Measurements from ENCODE around the gene LRPPRC. TPM values are rescaled to one million over a fixed set of nuclear protein-coding genes. Genes with fewer than 3 reads are reported as not detected.

The LRPPRC gene
- total RNA-seq, 2 experiments from 2014 or later: 220 to 221 TPM

DNA sequence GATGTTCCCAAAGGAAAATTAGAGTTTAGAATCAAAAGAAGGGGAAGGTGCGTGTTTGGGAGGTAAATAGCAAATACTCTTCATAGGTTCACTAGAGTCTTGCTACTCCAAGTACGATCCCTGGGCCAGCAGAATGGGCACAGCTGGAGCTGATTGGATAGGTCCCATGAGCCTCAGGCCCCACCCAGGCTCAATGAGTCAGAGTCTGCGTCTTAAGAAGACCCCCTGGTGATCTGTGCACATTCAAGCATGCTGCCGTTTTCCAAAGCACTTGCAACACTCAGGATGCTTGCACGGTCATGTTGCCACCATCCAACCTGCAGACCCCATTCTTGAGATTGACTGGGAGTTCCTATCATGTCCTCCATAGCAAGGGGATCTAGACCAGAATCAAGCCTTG is 116.5 kb downstream of the LRPPRC start:
- H3K4me1 Mint-ChIP-seq: peaks cover 3% of the 10 kb centered on the region
- no peaks in the 10 kb centered on the region for H3K36me3 Mint-ChIP-seq
- H3K4me3 Mint-ChIP-seq: no peak overlapping the region
- no peaks in the 10 kb centered on the region for H3K9me3 Mint-ChIP-seq
- no peak overlapping the region for H3K27ac Mint-ChIP-seq
- no peak for DNase-seq
- peaks cover 12% of the 10 kb centered on the region for H3K27me3 Mint-ChIP-seq

DNA sequence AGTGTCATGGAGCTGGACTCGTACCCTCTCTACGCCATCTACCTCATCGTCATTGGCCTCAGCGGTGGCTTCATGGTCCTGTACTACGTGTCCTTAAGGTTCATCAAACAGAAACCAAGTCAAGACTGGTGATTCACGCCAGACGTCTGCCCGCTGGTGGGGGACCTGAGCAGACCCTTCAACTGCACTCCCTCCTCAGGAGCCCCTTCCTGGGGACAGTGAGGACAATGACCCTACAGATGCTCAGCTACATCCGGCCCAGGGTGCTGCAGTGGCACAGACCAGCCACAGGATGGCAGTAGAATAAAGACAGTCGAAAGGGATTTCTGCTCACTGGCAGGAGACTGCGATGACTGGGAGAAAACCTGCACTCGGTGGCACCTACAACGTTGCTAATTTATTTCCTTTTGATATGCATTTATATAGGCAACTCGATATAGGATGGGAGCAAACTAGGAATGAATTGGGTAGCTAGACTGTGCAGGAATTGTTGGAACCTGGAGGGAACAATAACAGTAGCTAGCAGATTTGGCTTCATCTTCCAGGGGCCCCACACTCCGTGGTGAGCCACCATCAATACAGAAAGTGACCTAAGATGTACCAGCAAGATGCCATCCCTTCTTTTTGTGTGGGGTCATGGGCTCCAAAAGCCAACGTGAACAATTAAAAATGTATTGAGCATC is 117.9 kb downstream of the LRPPRC start:
- Mint-ChIP-seq H3K4me1 (peaks cover 3% of the 10 kb centered on the region), H3K27ac (no peak overlapping the region), H3K36me3 (no peaks in the 10 kb centered on the region), H3K27me3 (peaks cover 19% of the 10 kb centered on the region), H3K9me3 (no peaks in the 10 kb centered on the region), H3K4me3 (no peak overlapping the region)
- peak; percentile 65 for DNase-seq

DNA sequence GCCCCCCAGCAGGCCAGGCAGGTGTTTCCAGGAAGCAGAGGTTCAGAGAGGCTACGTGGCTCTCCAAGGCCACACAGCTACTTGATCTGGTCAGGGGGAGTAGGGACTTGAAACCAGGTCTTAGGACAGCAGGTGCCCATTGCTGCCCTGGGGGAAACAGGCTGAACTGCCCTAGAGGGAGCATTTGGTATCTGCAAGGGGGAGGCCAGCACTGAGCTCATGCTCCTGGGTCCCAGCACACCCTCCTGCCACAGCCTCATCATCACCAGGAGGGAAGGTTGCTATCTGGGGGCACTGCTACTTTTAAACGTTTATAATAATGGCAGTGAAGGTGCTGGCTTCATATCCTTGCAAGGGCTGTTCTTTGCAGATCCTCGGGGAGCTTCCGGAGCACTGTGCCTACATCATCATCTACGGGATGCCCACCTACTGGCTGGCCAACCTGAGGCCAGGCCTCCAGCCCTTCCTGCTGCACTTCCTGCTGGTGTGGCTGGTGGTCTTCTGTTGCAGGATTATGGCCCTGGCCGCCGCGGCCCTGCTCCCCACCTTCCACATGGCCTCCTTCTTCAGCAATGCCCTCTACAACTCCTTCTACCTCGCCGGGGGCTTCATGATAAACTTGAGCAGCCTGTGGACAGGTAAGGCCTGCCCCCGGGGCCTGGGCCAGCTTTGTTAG is 120.9 kb downstream of the LRPPRC start:
- Mint-ChIP-seq H3K27me3 (peaks cover 26% of the 10 kb centered on the region), H3K4me3 (no peak overlapping the region), H3K9me3 (no peaks in the 10 kb centered on the region), H3K4me1 (peaks cover 3% of the 10 kb centered on the region), H3K36me3 (no peaks in the 10 kb centered on the region), H3K27ac (no peak overlapping the region)
- no peak for DNase-seq

DNA sequence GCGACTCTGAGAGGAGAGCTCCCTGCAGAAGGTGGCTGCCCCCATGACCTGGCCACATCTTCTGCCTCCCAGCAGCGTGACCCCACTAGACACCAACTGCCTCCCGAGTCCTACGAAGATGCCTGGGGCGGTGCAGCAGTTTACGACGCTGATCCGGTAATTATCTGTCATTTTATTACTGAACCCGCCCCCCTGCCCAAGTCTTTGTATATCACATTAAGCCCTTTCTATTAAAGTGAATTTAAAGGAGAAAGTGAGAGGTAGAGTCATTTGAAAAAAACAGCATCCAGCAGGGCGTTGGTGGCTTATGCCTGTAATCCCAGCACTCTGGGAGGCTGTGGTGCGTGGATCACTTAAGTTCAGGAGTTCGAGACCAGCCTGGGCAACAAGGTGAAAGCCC is 123.6 kb downstream of the LRPPRC start:
- H3K4me1 Mint-ChIP-seq: no peaks in the 10 kb centered on the region
- no peaks in the 10 kb centered on the region for H3K36me3 Mint-ChIP-seq
- H3K27ac Mint-ChIP-seq: no peak overlapping the region
- peaks cover 48% of the 10 kb centered on the region for H3K27me3 Mint-ChIP-seq
- H3K4me3 Mint-ChIP-seq: no peak overlapping the region
- DNase-seq: no peak
- no peaks in the 10 kb centered on the region for H3K9me3 Mint-ChIP-seq

DNA sequence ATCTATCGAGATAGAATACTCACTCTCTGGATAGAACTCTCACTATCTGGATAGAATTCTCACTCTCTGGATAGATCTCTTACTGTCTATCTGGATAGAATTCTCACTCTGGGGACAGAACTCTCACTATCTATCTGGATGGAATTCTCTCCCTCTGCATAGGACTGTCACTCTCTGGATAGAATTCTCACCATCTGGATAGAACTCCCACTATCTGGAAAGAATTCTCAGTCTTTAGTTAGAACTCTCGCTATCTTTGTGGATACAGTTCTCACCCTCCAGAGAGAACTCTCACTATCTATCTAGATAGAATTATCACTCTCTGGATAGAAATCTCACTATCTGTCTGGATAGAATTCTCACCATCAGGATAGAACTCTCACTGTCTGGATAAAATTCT is 140.5 kb downstream of the LRPPRC start:
- no peaks in the 10 kb centered on the region for H3K9me3 Mint-ChIP-seq
- peaks cover 65% of the 10 kb centered on the region for H3K27me3 Mint-ChIP-seq
- H3K27ac Mint-ChIP-seq: no peak overlapping the region
- H3K36me3 Mint-ChIP-seq: no peaks in the 10 kb centered on the region
- H3K4me3 Mint-ChIP-seq: no peak overlapping the region
- no peaks in the 10 kb centered on the region for H3K4me1 Mint-ChIP-seq
- no peak for DNase-seq

DNA sequence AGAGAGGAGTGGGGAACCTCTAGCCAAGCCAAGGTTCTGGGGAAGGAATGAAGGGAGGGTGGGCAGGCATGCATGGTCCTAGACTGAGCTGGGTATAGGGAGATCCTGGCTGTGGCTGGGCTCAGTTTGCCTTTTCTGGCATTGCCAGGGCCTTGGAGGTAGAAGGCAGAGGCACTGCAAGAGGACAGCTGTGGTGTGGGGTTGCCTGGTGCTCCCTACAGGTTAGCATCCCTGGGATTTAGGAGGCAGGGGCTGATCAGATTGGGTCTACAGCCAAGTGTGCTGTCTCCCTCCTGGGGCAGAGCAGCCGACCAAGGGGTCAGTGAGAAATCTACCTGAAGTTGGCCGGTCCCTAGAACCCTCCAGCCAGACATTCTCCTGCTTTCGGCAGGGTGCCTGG is 141.1 kb downstream of the LRPPRC start:
- no peak for DNase-seq
- no peaks in the 10 kb centered on the region for H3K4me1 Mint-ChIP-seq
- H3K36me3 Mint-ChIP-seq: no peaks in the 10 kb centered on the region
- peaks cover 62% of the 10 kb centered on the region for H3K27me3 Mint-ChIP-seq
- no peaks in the 10 kb centered on the region for H3K9me3 Mint-ChIP-seq
- no peak overlapping the region for H3K27ac Mint-ChIP-seq
- no peak overlapping the region for H3K4me3 Mint-ChIP-seq

DNA sequence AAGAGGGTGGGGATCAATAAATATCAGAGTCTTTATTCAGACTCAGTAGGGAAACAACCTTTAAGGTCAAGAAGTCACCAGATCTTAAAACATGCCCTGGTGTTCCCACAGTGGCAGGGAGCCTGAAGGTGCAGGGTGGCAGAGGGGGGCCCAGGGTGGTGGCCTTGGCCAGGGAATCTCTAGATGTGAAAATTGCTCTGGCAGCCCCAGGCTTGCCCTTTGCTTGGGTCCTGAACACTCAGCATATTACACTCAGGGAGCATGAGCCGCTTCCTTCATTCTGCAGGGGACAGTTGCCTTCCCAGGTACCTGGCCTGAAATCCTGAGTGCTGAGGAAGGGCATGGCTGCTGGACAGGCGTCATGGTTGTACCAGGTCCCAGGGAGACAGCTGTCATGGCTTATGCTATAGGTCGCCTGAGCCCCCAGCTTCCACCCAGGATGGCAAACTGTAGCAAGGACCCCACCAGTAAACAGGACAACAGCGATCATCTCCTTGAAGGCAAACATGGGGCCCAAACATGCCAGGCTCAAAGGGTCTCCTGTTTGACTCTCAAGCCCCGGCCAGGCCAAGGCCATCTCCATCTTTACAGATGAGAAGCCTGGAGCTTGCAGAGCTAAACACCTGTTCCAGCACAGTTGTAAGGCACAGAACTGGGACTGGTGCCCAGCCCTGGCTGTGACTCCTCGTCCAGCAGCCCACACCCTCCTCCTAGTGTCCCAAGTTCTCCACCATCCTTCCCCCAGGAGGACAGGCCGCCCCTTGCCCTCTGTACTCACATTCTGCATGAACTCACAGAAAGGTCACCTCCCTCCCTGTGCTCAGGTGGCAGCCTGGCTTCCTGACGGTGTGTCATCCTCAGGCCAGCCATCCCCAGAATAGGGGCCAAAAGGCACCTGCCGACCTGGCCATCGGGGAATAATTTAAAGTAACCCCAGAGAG is 142.4 kb downstream of the LRPPRC start:
- Mint-ChIP-seq H3K27ac (no peak overlapping the region), H3K4me3 (no peak overlapping the region), H3K36me3 (no peaks in the 10 kb centered on the region), H3K4me1 (no peaks in the 10 kb centered on the region), H3K27me3 (peaks cover 50% of the 10 kb centered on the region), H3K9me3 (no peaks in the 10 kb centered on the region)
- DNase-seq: no peak

DNA sequence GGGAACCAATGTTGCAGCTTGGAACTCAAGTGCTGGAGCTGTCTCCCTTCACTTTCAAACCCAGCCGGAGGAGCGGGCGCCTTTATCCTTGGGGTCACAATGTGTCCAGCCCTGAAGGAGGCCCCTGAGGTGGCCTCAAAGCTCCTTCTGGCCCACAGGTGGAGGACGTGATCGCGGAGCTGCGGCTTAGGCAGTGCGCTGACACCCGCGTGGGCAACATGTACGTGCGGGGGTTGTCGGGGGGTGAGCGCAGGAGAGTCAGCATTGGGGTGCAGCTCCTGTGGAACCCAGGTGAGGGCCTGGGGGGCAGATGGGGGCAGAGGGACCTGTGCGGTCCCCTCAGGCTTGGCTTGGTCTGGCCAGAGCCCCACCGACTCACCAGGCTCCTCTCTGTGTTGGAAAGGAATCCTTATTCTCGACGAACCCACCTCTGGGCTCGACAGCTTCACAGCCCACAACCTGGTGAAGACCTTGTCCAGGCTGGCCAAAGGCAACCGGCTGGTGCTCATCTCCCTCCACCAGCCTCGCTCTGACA is 143.5 kb downstream of the LRPPRC start:
- Mint-ChIP-seq H3K27ac (no peak overlapping the region), H3K4me3 (no peak overlapping the region)

DNA sequence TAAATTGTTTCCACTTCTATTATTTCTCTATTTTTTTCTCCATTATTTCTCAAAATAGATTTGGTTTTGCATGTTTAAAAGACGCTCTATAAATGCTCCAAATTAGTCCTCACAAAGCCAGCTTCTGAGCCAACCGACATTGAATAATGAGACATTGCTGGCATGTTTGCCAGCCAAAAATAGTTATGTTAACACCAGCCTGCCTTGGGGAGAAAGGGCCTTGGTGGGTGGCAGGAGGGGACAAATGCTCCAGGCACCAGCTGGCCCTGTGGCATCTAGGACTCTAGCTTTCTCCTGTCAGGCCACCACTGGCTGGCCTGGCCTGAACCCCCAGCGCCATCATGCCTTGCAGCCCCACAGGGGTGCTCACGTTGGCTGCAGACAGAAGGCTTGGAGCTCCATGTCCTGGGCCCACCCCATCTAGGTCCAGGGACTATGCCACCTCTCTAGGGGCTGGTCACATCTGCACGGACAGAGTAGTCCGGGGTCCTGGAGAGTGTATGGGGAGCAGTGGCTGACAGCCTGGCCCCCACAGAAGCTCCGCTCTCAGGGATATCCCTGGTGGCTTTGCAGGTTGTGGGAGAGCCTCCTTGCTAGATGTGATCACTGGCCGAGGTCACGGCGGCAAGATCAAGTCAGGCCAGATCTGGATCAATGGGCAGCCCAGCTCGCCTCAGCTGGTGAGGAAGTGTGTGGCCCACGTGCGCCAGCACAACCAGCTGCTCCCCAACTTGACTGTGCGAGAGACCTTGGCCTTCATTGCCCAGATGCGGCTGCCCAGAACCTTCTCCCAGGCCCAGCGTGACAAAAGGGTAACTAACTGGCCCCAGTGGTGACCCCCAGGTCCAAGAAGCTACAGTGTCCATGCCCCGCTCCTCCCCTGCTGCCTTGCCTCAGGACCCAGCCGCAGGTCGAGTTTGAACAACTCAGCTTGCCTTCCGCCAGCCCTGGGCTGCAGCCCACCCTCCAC is 144.5 kb downstream of the LRPPRC start:
- H3K9me3 Mint-ChIP-seq: no peaks in the 10 kb centered on the region
- peaks cover 31% of the 10 kb centered on the region for H3K27me3 Mint-ChIP-seq
- H3K4me1 Mint-ChIP-seq: no peaks in the 10 kb centered on the region
- no peak overlapping the region for H3K27ac Mint-ChIP-seq
- H3K36me3 Mint-ChIP-seq: no peaks in the 10 kb centered on the region
- no peak overlapping the region for H3K4me3 Mint-ChIP-seq
- no peak for DNase-seq

More for the DNA sequence above, 143.5 kb downstream of the LRPPRC start:
- H3K36me3 Mint-ChIP-seq: no peaks in the 10 kb centered on the region
- H3K4me1 Mint-ChIP-seq: no peaks in the 10 kb centered on the region
- DNase-seq: no peak
- H3K27me3 Mint-ChIP-seq: peaks cover 39% of the 10 kb centered on the region
- H3K9me3 Mint-ChIP-seq: no peaks in the 10 kb centered on the region

DNA sequence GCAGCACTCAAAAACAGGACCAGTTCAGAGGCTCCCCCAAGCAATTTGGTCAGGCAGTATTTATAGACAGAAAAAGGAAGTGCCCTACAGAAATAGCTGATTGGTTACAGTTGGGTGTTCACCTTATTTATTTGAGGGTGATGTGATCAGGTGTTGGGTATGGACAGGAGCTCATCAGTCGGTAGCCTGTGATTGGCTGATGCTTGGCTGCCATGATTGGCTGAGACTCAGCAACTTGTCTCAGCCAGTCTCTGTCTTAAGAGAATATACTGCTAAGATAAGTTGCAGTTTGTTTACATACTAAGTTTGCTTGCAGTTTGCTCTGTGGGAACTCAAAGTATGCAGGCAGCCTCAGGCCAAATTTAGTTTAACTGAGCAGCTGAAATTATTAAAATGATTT is 147.6 kb downstream of the LRPPRC start:
- H3K9me3 Mint-ChIP-seq: no peaks in the 10 kb centered on the region
- H3K4me3 Mint-ChIP-seq: no peak overlapping the region
- H3K4me1 Mint-ChIP-seq: no peaks in the 10 kb centered on the region
- H3K27me3 Mint-ChIP-seq: peaks cover 11% of the 10 kb centered on the region
- no peaks in the 10 kb centered on the region for H3K36me3 Mint-ChIP-seq
- no peak for DNase-seq
- no peak overlapping the region for H3K27ac Mint-ChIP-seq

DNA sequence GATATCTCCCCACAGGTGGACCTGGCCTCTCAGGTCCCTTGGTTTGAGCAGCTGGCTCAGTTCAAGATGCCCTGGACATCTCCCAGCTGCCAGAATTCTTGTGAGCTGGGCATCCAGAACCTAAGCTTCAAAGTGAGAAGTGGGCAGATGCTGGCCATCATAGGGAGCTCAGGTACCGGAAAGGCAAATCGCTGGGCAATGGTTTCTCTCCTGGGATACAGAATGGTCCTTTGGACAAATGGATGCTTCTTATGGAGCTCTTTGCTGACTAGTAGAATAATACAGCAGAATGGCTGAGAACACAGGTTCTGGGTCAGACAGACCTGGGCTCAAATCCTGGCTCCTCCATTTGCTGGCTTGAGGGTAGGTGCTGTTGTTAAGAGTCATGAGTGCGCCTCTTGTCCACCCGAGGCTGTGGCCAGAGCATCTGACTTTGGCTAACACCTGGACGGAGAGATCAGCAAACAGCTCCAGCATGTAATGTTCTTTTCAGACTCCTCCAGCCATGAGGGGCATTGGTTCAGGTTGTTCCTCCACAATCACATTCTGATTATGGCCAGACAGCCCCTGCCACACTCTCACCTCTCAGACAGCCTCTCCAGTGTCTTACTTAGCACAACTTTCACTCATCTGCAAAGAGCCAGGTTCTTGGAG is 149.5 kb downstream of the LRPPRC start:
- DNase-seq: no peak
- H3K27ac Mint-ChIP-seq: no peak overlapping the region

DNA sequence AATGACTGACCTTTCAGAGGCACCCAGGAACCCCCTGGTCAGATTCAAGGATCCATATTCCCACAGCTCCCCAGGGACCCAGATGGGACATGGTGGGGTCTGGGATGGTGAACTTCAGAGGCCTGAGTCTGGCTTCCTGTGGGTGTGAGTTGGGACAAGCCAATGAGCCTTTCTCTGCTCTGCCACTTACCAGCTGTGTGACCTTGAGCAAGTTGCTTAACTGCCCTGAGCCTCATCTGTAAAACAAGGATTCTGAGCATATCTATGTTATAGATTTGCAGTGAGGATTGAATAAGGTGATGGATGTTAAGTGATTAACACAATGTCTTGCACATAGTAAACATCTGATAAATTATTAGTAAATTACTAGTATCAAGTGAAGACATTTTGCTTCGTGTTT is 150.6 kb downstream of the LRPPRC start:
- H3K27me3 Mint-ChIP-seq: no peaks in the 10 kb centered on the region
- H3K36me3 Mint-ChIP-seq: no peaks in the 10 kb centered on the region
- no peak overlapping the region for H3K27ac Mint-ChIP-seq

More for the DNA sequence above, 149.5 kb downstream of the LRPPRC start:
- peaks cover 4% of the 10 kb centered on the region for H3K27me3 Mint-ChIP-seq
- H3K4me1 Mint-ChIP-seq: no peaks in the 10 kb centered on the region
- no peak overlapping the region for H3K4me3 Mint-ChIP-seq
- H3K9me3 Mint-ChIP-seq: no peaks in the 10 kb centered on the region
- no peaks in the 10 kb centered on the region for H3K36me3 Mint-ChIP-seq

DNA sequence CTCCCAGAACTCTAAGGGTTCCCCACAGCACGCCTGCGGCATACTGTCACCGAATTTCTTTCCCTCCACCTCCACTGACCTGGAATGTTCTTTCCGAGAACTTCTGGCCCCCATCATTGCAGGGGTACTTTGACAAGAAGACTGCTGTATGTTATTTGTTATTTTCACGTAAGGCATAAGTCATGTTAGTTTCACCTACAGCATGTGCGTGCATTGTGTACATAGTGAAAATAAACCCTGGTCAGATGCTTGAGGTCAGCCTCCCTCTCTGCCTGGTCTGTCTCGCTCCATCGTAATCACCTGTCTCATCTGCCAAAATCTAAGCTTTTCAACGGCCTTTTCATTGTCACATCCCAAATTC is 152.9 kb downstream of the LRPPRC start:
- no peaks in the 10 kb centered on the region for H3K9me3 Mint-ChIP-seq
- H3K27ac Mint-ChIP-seq: no peak overlapping the region
- H3K4me3 Mint-ChIP-seq: no peak overlapping the region
- no peaks in the 10 kb centered on the region for H3K4me1 Mint-ChIP-seq
- no peaks in the 10 kb centered on the region for H3K36me3 Mint-ChIP-seq
- no peaks in the 10 kb centered on the region for H3K27me3 Mint-ChIP-seq
- DNase-seq: no peak

More for the DNA sequence above, 150.6 kb downstream of the LRPPRC start:
- no peak for DNase-seq
- H3K4me3 Mint-ChIP-seq: no peak overlapping the region
- H3K9me3 Mint-ChIP-seq: no peaks in the 10 kb centered on the region
- no peaks in the 10 kb centered on the region for H3K4me1 Mint-ChIP-seq

All from activated naive CD8-positive, alpha-beta T cell treated with anti-CD3 and anti-CD28 coated beads for 36 hours (primary cell).